Lower leg skin (tissue), 4 donors: ENCODE results near the gene GRB10. TPM values are rescaled to one million over a fixed set of nuclear protein-coding genes. Genes with fewer than 3 reads are reported as not detected.

Experiments
- DNase-seq, 2 donors: peaks; one replicate each; pipeline ENCODE4 v3.0.0-alpha.2; 2019; ENCODE audit warnings: low spot score in 2 of 2
- H3K4me3 ChIP-seq: fragments of 200-600 bp; sonication (generic); 2 replicates; pipeline ENCODE4 v1.5.1; 2017; ENCODE audit warnings: mild to moderate bottlenecking, low read depth; ENCODE audit not compliant: poor library complexity, severe bottlenecking
- CTCF ChIP-seq, 3 donors: fragments of 450-650 bp; IDR thresholded peaks; one replicate each; pipeline ENCODE4 v1.5.1; 2016; ENCODE audit warnings: antibody characterized with exemption in 3 of 3, mild to moderate bottlenecking in 3 of 3, moderate library complexity in 2 of 3
- POLR2A ChIP-seq, 2 donors: fragments of 450-650 bp; IDR thresholded peaks; one replicate each; pipeline ENCODE4 v1.6.1; 2016 to 2017; ENCODE audit warnings: antibody characterized with exemption in 2 of 2, mild to moderate bottlenecking in 1 of 2, moderate library complexity in 1 of 2
- WGBS, 2 donors: methylation state at CpG; one replicate each; pipeline ENCODE4 v1.1.5; 2018; 5-methylcytosine and 5-hydroxymethylcytosine counted together
- intact Hi-C: fragments of 100-400 bp; cut with DNase I; formaldehyde crosslinking; loops from one replicate; pipeline ENCODE4 v1.15.0; 2023; ENCODE audit warnings: low total_unique reads
- total RNA-seq, 4 donors: library from RNA; depleted of rRNA; stranded (reverse); fragments of >200 nt; gene quantifications; one replicate each; pipeline ENCODE4 v1.1.0, GENCODE V29; 2016

Gene GRB10
- total RNA-seq, 4 donors from 2014 or later = 6.6 to 25.7 (median 15.2) TPM

GRCh38 chr7:50614721-50615518, 167.8 kb downstream of the GRB10 start:
- 83 to 85% methylated on average over 20 of the region's 20 CpGs for whole genome bisulfite sequencing, 2 donors
- no peak overlapping the region for H3K4me3 ChIP-seq
- intact Hi-C loops = no loop called here
- no peak for DNase-seq
- TF ChIP-seq CTCF (IDR thresholded peaks at IDR 0.05) = no peak
- no peak for TF ChIP-seq POLR2A (IDR thresholded peaks at IDR 0.05)

GRCh38 chr7:50613473-50613872, 169.2 kb downstream of the GRB10 start:
- intact Hi-C loops = loop anchor here (2.0 kb wide), 1 partner anchor 61 kb away; no protein-coding TSS in a partner anchor
- H3K4me3 ChIP-seq = no peak overlapping the region
- no peak for DNase-seq
- TF ChIP-seq POLR2A (IDR thresholded peaks at IDR 0.05) (no peak), CTCF (IDR thresholded peaks at IDR 0.05) (no peak)
- WGBS, 2 donors = 93 to 96% methylated on average over 8 of the region's 8 CpGs

- TF ChIP-seq CTCF (IDR thresholded peaks at IDR 0.05) (no peak), POLR2A (IDR thresholded peaks at IDR 0.05) (no peak)
- intact Hi-C loops = loop anchor here (2.0 kb wide), 1 partner anchor 62 kb away; no protein-coding TSS in a partner anchor
- WGBS, 2 donors = 94 to 95% methylated on average over 5 of the region's 5 CpGs
- no peak overlapping the region for H3K4me3 ChIP-seq
- no peak for DNase-seq
These were observed 170.0 kb downstream of the GRB10 start for GRCh38 chr7:50612704-50613103.

GRCh38 chr7:50610521-50611277, 172.0 kb downstream of the GRB10 start:
- no peak for DNase-seq
- no peak for TF ChIP-seq POLR2A (IDR thresholded peaks at IDR 0.05)
- no peak for TF ChIP-seq CTCF (IDR thresholded peaks at IDR 0.05)
- intact Hi-C loops = no loop called here
- H3K4me3 ChIP-seq = no peak overlapping the region
- WGBS, 2 donors = 60 to 64% methylated on average over 6 of the region's 6 CpGs

GRCh38 chr7:50608196-50608906, 174.3 kb downstream of the GRB10 start:
- H3K4me3 ChIP-seq = no peak overlapping the region
- 82% methylated on average over 9 of the region's 9 CpGs for WGBS, 2 donors
- intact Hi-C loops = no loop called here
- TF ChIP-seq POLR2A (IDR thresholded peaks at IDR 0.05) = no peak
- no peak for TF ChIP-seq CTCF (IDR thresholded peaks at IDR 0.05)
- peak in 1 of 2 donors; percentile 37 for DNase-seq
